Suppressor macrophage treated with lipopolysaccharide for 1 hour (primary cell): Measurements from ENCODE around the gene PTPRK.

Experiments
- DNase-seq, 3 donors: peaks; one replicate each; pipeline ENCODE4 v3.0.0-alpha.2; 2020 to 2022

PTPRK gene

GRCh38 chr6:128515550-128516513 is 4.6 kb downstream of the PTPRK start:
- DNase-seq = no peak

DNA sequence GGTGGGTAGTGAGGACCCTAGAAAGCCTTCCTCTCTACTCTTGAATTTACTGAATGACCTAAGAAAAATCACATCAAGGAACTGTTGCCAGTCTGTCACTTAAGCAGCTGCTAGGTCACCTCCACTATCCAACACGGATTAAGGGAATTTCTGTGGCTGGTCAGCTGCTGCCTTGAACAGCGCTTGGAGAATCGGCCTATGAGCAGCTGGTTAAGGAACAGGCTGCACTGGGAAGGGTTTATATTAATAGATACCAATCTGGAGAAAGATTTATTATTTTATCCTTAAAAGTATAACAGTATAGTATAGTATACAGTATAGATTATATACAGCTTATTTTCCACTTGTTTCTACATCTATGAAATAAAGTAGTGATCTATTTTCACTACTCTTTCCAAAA is 6.5 kb downstream of the PTPRK start:
- DNase-seq = no peak

- DNase-seq = no peak
Measured at GRCh38 chr6:128512296-128512695, 8.1 kb downstream of the PTPRK start.

- no peak for DNase-seq
Measured at GRCh38 chr6:128511506-128511905, 8.9 kb downstream of the PTPRK start.

DNA sequence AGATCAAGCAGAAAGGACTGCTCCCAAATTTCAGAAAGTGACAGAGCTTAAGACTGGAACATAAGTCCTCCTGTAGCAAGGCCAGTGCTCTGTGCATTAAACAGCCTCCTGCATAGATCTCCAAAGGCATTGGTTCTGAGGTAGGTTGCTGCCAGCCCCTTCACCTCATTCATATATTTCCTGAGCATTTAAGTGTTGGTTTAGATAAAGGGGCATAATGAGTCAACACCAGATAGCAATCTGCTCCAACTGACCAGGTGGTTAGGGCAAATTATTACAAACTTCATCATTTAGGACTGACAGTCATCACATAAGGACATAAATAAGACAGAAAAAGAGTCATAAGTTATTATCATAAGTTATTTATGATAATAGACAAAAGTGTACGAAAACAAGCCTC is 10.7 kb downstream of the PTPRK start:
- no peak for DNase-seq

DNA sequence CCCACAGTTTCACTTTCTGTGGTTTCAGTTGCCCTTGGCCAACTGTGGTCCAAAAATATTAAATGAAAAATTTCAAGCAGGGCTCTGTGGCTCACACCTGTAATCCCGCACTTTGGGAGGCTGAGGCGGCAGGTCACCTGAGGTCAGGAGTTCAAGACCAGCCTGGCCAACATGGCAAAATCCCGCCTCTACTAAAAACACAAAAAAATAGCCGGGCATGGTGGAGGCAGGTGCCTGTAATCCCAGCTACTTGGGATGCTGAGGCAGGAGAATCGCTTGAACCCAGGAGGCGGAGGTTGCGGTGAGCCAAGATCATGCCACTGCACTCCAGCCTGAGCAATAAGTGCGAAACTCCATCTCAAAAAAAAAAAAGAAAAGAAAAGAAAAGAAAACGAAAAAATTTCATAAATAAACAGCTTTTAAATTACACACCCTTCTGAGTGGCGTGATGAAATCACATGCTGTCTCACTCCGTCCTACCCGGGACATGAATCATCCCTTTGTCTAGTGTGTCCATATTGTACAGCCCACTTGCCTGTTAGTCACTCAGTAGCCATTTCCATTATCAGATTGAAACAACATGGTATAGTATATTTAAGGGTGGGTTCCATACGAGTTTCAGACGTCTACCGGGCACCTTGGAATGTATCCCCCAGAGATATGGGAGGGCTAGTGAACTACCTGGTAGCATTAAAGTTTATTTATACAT is 11.7 kb downstream of the PTPRK start:
- DNase-seq = peak in 1 of 3 donors; percentile 6

- no peak for DNase-seq
Measured at GRCh38 chr6:128507337-128508310, 12.8 kb downstream of the PTPRK start.

- no peak for DNase-seq
Measured at GRCh38 chr6:128505603-128506002, 14.8 kb downstream of the PTPRK start.

GRCh38 chr6:128504003-128504654 is 16.3 kb downstream of the PTPRK start:
- no peak for DNase-seq

GRCh38 chr6:128500749-128501600 is 19.4 kb downstream of the PTPRK start:
- DNase-seq = no peak

- DNase-seq = no peak
Measured at GRCh38 chr6:128500014-128500413, 20.4 kb downstream of the PTPRK start.

GRCh38 chr6:128499079-128499731 is 21.2 kb downstream of the PTPRK start:
- DNase-seq = no peak

DNA sequence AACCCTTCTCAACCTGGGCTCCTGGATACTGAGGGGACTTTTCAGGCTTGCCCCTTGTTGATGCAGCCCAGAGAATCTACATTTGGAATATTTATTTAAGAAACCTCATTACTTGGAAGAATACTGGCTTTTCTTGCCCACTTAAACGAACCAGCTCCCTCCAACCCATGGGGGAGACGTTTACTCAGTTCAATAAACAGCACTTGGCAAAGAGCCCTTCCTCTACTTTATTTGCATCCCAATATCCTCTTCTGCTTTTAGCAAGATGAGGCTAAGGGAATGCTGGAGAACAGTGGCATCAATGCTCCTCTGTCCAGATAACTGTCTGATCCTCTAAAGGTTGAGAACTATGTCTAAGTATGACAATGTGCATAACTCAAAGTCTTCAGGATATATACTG is 22.2 kb downstream of the PTPRK start:
- no peak for DNase-seq

GRCh38 chr6:128495536-128496333 is 24.7 kb downstream of the PTPRK start:
- DNase-seq = no peak

DNA sequence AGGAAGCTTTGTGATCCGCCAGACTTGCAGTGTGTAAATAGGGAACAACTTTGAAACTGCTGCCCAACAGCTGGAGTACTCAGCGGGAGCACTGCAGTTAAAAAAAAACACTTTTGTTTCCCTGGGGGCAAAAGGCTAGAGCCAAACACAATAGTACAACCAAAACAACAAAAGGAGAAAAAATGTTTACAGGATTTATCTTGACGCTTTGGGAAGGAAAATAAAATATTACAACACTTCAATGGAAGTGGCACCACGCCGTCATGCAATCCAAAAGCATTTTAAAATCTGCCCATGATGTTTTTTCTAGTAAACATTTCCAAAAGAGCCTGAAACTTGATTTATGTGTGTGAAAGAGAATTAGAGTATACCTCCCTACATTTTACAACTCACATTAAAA is 26.0 kb downstream of the PTPRK start:
- DNase-seq = no peak

GRCh38 chr6:128493877-128494276 is 26.5 kb downstream of the PTPRK start:
- DNase-seq = no peak

GRCh38 chr6:128492386-128492785 is 28.0 kb downstream of the PTPRK start:
- no peak for DNase-seq

- no peak for DNase-seq
Measured at GRCh38 chr6:128491610-128492206, 28.7 kb downstream of the PTPRK start.

DNA sequence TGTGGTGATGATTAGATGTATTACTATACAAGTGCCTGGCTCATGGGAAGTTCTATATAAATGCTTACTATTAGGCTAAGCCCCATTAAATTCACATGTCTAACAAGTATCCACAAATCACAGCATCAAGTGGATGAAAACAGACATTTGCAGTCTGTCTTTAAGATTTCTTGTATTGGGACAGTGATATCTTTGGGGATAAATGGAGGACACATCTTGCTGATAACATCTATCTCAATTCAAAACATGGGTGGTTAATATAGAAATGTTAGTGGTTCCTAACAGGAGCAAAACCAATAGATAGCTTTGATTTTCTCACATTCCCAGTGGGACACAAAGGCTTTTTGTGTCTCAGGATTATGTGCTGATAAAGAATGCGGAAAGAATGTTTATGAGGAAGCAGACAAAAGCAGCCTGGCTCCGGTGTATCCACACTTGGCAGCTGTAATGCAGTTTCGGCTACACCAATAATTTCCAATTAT is 29.3 kb downstream of the PTPRK start:
- DNase-seq = no peak
